ENCODE results near the gene LRRC63. TPM values are rescaled to one million over a fixed set of nuclear protein-coding genes. Genes with fewer than 3 reads are reported as not detected.

LRRC63 gene
- total and polyA plus RNA-seq, 3 donors from 2014 or later = 4.6 to 9.4 (median 7.0) TPM

GRCh38 chr13:46232281-46232680 lies 20.6 kb downstream of the LRRC63 start:
- DNase-seq = no peak
- TF ChIP-seq CTCF (IDR thresholded peaks at IDR 0.05) = no peak
- TF ChIP-seq POLR2A (IDR thresholded peaks at IDR 0.05) = no peak
- H3K9me3 ChIP-seq = no peaks in the 10 kb centered on the region
- WGBS, 2 donors = 88 to 89% methylated on average over 3 of the region's 3 CpGs
- H3K27ac ChIP-seq = no peak overlapping the region
- H3K4me1 ChIP-seq = no peaks in the 10 kb centered on the region
- no peaks in the 10 kb centered on the region for H3K36me3 ChIP-seq (ENCODE audit: low read depth, missing control alignments)
- intact Hi-C loops (cut with DNase I; ENCODE audit: low total_unique reads) = no loop called here
- H3K27me3 ChIP-seq = no peaks in the 10 kb centered on the region
- H3K4me3 ChIP-seq = no peak overlapping the region

- TF ChIP-seq POLR2A (IDR thresholded peaks at IDR 0.05) (no peak), CTCF (IDR thresholded peaks at IDR 0.05) (no peak)
- 92 to 93% methylated on average over 1 of the region's 1 CpG for WGBS, 2 donors
- intact Hi-C loops (cut with DNase I; ENCODE audit: low total_unique reads) = no loop called here
- Histone ChIP-seq H3K27ac (no peak overlapping the region), H3K27me3 (no peaks in the 10 kb centered on the region), H3K36me3 (ENCODE audit: low read depth, missing control alignments) (no peaks in the 10 kb centered on the region), H3K4me1 (no peaks in the 10 kb centered on the region), H3K9me3 (no peaks in the 10 kb centered on the region), H3K4me3 (no peak overlapping the region)
- no peak for DNase-seq
Observed at GRCh38 chr13:46235286-46235685, 23.6 kb downstream of the LRRC63 start.

- Histone ChIP-seq H3K4me3 (no peak overlapping the region), H3K9me3 (no peaks in the 10 kb centered on the region), H3K27me3 (no peaks in the 10 kb centered on the region), H3K27ac (no peak overlapping the region), H3K4me1 (no peaks in the 10 kb centered on the region), H3K36me3 (ENCODE audit: low read depth, missing control alignments) (no peaks in the 10 kb centered on the region)
- WGBS, 2 donors = 80 to 95% methylated on average over 1 of the region's 1 CpG
- intact Hi-C loops (cut with DNase I; ENCODE audit: low total_unique reads) = no loop called here
- no peak for DNase-seq
- TF ChIP-seq POLR2A (IDR thresholded peaks at IDR 0.05) (no peak), CTCF (IDR thresholded peaks at IDR 0.05) (no peak)
Observed at GRCh38 chr13:46265292-46265691, 53.6 kb downstream of the LRRC63 start.

GRCh38 chr13:46267166-46267565 lies 55.4 kb downstream of the LRRC63 start:
- DNase-seq = no peak
- no peaks in the 10 kb centered on the region for H3K9me3 ChIP-seq
- 96 to 97% methylated on average over 2 of the region's 2 CpGs for WGBS, 2 donors
- H3K27ac ChIP-seq = no peak overlapping the region
- no peaks in the 10 kb centered on the region for H3K36me3 ChIP-seq (ENCODE audit: low read depth, missing control alignments)
- intact Hi-C loops (cut with DNase I; ENCODE audit: low total_unique reads) = no loop called here
- H3K4me1 ChIP-seq = no peaks in the 10 kb centered on the region
- H3K4me3 ChIP-seq = no peak overlapping the region
- H3K27me3 ChIP-seq = no peaks in the 10 kb centered on the region
- no peak for TF ChIP-seq POLR2A (IDR thresholded peaks at IDR 0.05)
- no peak for TF ChIP-seq CTCF (IDR thresholded peaks at IDR 0.05)

- no peaks in the 10 kb centered on the region for H3K9me3 ChIP-seq
- no peaks in the 10 kb centered on the region for H3K36me3 ChIP-seq (ENCODE audit: low read depth, missing control alignments)
- H3K4me3 ChIP-seq = no peak overlapping the region
- intact Hi-C loops (cut with DNase I; ENCODE audit: low total_unique reads) = no loop called here
- WGBS, 2 donors = 69 to 80% methylated on average over 6 of the region's 6 CpGs
- no peaks in the 10 kb centered on the region for H3K4me1 ChIP-seq
- TF ChIP-seq CTCF (IDR thresholded peaks at IDR 0.05) = no peak
- no peak for TF ChIP-seq POLR2A (IDR thresholded peaks at IDR 0.05)
- no peak overlapping the region for H3K27ac ChIP-seq
- H3K27me3 ChIP-seq = no peaks in the 10 kb centered on the region
- DNase-seq = no peak
Observed at GRCh38 chr13:46270416-46270815, 58.7 kb downstream of the LRRC63 start.
